Neural progenitor cell (in vitro differentiated cells): Measurements from ENCODE around the gene ZC3H15. TPM values are rescaled to one million over a fixed set of nuclear protein-coding genes. Genes with fewer than 3 reads are reported as not detected.

Source experiments
- DNase-seq: peaks from one replicate; pipeline ENCODE4 v3.0.0-alpha.2; 2016; ENCODE audit warnings: low spot score
- H2AFZ ChIP-seq: fragments of 200-600 bp; sonication (generic); replicated peaks from 2 replicates; pipeline ENCODE4 v1.6.1; 2016; ENCODE audit warnings: antibody characterized with exemption
- H3F3A ChIP-seq: fragments of 200-600 bp; sonication (generic); 2 replicates; pipeline ENCODE4 v1.6.1; 2016; ENCODE audit warnings: antibody characterized with exemption, low read depth
- H3K27ac ChIP-seq: fragments of 200-600 bp; sonication (generic); 2 replicates; pipeline ENCODE4 v1.5.1; 2016; ENCODE audit warnings: mild to moderate bottlenecking
- H3K27me3 ChIP-seq: fragments of 200-600 bp; sonication (generic); 2 replicates; pipeline ENCODE4 v1.6.1; 2016; ENCODE audit warnings: mild to moderate bottlenecking, moderate library complexity
- H3K36me3 ChIP-seq: fragments of 200-600 bp; sonication (generic); 2 replicates; pipeline ENCODE4 v1.5.1; 2016
- H3K4me1 ChIP-seq: fragments of 200-600 bp; sonication (generic); 2 replicates; pipeline ENCODE4 v1.6.1; 2016; ENCODE audit warnings: mixed run types
- H3K4me2 ChIP-seq: fragments of 200-600 bp; sonication (generic); 2 replicates; pipeline ENCODE4 v1.6.1; 2016
- H3K4me3 ChIP-seq: fragments of 200-600 bp; sonication (generic); 2 replicates; pipeline ENCODE4 v1.5.1; 2016
- H3K79me2 ChIP-seq: fragments of 200-600 bp; sonication (generic); 2 replicates; pipeline ENCODE4 v1.6.1; 2016; ENCODE audit warnings: low read depth
- H3K9ac ChIP-seq: fragments of 200-600 bp; sonication (generic); 2 replicates; pipeline ENCODE4 v1.6.1; 2016
- H3K9me3 ChIP-seq: fragments of 200-600 bp; sonication (generic); 2 replicates; pipeline ENCODE4 v1.5.1; 2016; ENCODE audit warnings: low read depth
- H4K20me1 ChIP-seq: fragments of 200-600 bp; sonication (generic); 2 replicates; pipeline ENCODE4 v1.6.1; 2016; ENCODE audit warnings: low read depth
- H3K27ac Mint-ChIP-seq: 3 replicates; pipeline ENCODE4 v1.8.0; 2021; ENCODE audit warnings: mixed read lengths
- H3K27me3 Mint-ChIP-seq: 2 replicates; pipeline ENCODE4 v1.8.0; 2022; ENCODE audit warnings: low read depth, mild to moderate bottlenecking, inconsistent platforms, moderate library complexity, mixed read lengths; ENCODE audit not compliant: insufficient read depth
- H3K36me3 Mint-ChIP-seq: 3 replicates; pipeline ENCODE4 v1.8.0; 2021; ENCODE audit warnings: mixed read lengths
- H3K4me1 Mint-ChIP-seq: 3 replicates; pipeline ENCODE4 v1.8.0; 2021; ENCODE audit warnings: mixed read lengths
- H3K4me3 Mint-ChIP-seq: 3 replicates; pipeline ENCODE4 v1.8.0; 2021; ENCODE audit warnings: mild to moderate bottlenecking, moderate library complexity, mixed read lengths
- H3K9me3 Mint-ChIP-seq: 3 replicates; pipeline ENCODE4 v1.8.0; 2020; ENCODE audit warnings: mixed read lengths
- CTCF ChIP-seq: fragments of 200-600 bp; sonication (generic); IDR thresholded peaks from 2 replicates; pipeline ENCODE4 v1.5.1; 2017; ENCODE audit warnings: antibody characterized with exemption, mild to moderate bottlenecking
- EZH2 ChIP-seq: fragments of 200-600 bp; sonication (generic); IDR thresholded peaks from 2 replicates; pipeline ENCODE4 v1.6.1; 2017; ENCODE audit warnings: antibody characterized with exemption, mild to moderate bottlenecking, moderate library complexity
- EZH2phosphoT487 ChIP-seq: fragments of 200-600 bp; sonication (generic); IDR thresholded peaks from 2 replicates; pipeline ENCODE4 v1.6.1; 2017; ENCODE audit warnings: antibody characterized with exemption
- total RNA-seq: library from RNA; depleted of rRNA; stranded (reverse); fragments of >200 nt; gene quantifications from 2 replicates; pipeline ENCODE4 v1.2.3, GENCODE V29; 2015; ENCODE audit warnings: low replicate concordance

ZC3H15 gene
- total RNA-seq, 1 donor from 2014 or later = 88.6 TPM

DNA sequence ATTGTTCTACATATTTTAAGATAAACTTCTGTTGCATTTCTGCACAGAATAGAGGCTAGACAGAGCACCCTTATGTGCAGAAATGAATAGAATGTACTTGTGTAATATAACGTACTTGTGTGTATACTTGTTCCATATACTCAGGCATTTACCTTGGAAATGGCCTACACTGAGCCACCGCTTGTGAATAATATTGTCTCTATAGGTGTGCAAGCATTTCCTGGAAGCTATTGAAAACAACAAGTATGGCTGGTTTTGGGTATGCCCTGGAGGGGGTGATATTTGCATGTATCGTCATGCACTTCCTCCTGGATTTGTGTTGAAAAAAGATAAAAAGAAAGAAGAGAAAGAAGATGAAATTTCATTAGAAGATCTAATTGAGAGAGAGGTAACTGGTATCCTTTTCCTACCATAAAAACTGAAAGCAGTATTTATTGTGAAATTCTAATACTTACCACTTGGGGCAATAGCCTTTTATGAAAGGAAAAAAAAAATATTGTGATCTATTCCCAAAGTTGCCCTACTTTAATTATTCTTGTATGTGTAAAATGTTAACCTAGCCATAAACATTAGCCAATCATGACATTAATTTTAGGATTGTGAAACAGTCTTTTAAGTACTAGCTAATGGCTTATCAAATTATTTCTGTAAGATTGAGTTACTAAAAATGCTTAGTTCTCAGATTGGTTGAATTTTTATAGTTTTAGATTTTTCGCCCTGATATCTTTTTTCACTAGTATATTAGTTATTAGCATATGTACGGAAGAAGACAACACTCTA is 18.0 kb downstream of the ZC3H15 start:
- Histone ChIP-seq H2AFZ (no peak overlapping the region), H3K27me3 (no peaks in the 10 kb centered on the region), H3K36me3 (peaks cover 24% of the 10 kb centered on the region), H3F3A (no peaks in the 10 kb centered on the region), H3K9me3 (no peaks in the 10 kb centered on the region), H3K79me2 (peaks cover 8% of the 10 kb centered on the region), H3K9ac (no peak overlapping the region), H3K4me1 (no peaks in the 10 kb centered on the region), H3K4me3 (no peak overlapping the region), H4K20me1 (peaks cover 14% of the 10 kb centered on the region), H3K27ac (no peak overlapping the region), H3K4me2 (no peak overlapping the region)
- TF ChIP-seq EZH2phosphoT487 (no peak), CTCF (peak; percentile 69)
- Mint-ChIP-seq H3K9me3 (no peaks in the 10 kb centered on the region), H3K27ac (no peak overlapping the region), H3K36me3 (peaks cover 26% of the 10 kb centered on the region), H3K4me3 (no peak overlapping the region), H3K4me1 (no peaks in the 10 kb centered on the region), H3K27me3 (no peaks in the 10 kb centered on the region)
- DNase-seq = peak; percentile 13

DNA sequence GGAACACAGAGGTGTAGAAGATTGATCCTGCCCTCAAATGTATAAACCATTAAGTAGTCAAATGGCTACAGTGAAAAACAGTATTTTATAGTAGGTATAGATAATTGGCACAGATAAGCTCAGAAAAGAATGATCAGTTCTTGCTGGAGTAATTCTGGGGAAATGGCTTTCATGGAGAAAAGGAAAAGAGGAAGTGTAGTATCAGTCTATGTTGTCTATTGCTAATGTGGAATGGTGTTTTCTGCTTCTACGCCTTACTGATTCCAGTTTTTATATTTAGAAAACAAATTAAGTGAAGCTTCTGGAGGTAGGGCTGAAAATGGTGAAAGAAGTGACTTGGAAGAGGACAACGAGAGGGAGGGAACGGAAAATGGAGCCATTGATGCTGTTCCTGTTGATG is 22.2 kb downstream of the ZC3H15 start:
- Mint-ChIP-seq H3K9me3 (no peaks in the 10 kb centered on the region), H3K27me3 (no peaks in the 10 kb centered on the region), H3K27ac (no peak overlapping the region), H3K4me1 (no peaks in the 10 kb centered on the region), H3K4me3 (no peak overlapping the region), H3K36me3 (peaks cover 21% of the 10 kb centered on the region)
- Histone ChIP-seq H3K79me2 (no peaks in the 10 kb centered on the region), H3K4me3 (no peak overlapping the region), H2AFZ (no peak overlapping the region), H3K4me2 (no peak overlapping the region), H3K27me3 (no peaks in the 10 kb centered on the region), H3F3A (no peaks in the 10 kb centered on the region), H3K9me3 (no peaks in the 10 kb centered on the region), H3K27ac (no peak overlapping the region), H4K20me1 (peaks cover 5% of the 10 kb centered on the region), H3K36me3 (peaks cover 50% of the 10 kb centered on the region), H3K4me1 (no peaks in the 10 kb centered on the region), H3K9ac (no peak overlapping the region)
- TF ChIP-seq CTCF = no peak
- TF ChIP-seq EZH2 = no peak
- TF ChIP-seq EZH2phosphoT487 = no peak
- no peak for DNase-seq

- H4K20me1 ChIP-seq = no peaks in the 10 kb centered on the region
- no peak overlapping the region for H3K27ac ChIP-seq
- peaks cover 4% of the 10 kb centered on the region for H3F3A ChIP-seq
- peaks cover 29% of the 10 kb centered on the region for H3K36me3 ChIP-seq
- DNase-seq = no peak
- no peaks in the 10 kb centered on the region for H3K9me3 ChIP-seq
- no peak overlapping the region for H3K4me2 ChIP-seq
- no peaks in the 10 kb centered on the region for H3K4me1 ChIP-seq
- Mint-ChIP-seq H3K9me3 (no peaks in the 10 kb centered on the region), H3K27ac (no peak overlapping the region), H3K27me3 (peaks cover 3% of the 10 kb centered on the region), H3K4me1 (peaks cover 5% of the 10 kb centered on the region), H3K4me3 (no peak overlapping the region), H3K36me3 (peaks cover 19% of the 10 kb centered on the region)
- no peaks in the 10 kb centered on the region for H3K27me3 ChIP-seq
- no peak overlapping the region for H3K9ac ChIP-seq
- no peak overlapping the region for H2AFZ ChIP-seq
- H3K4me3 ChIP-seq = no peak overlapping the region
- H3K79me2 ChIP-seq = no peaks in the 10 kb centered on the region
- no peak for TF ChIP-seq CTCF
- TF ChIP-seq EZH2 = no peak
- no peak for TF ChIP-seq EZH2phosphoT487
Observed at GRCh38 chr2:186515376-186515775, 29.3 kb downstream of the ZC3H15 start.
